Measurements from ENCODE around the gene CA5B.

CA5B gene

GRCh38 chrX:15815779-15816437, 77.8 kb downstream of the CA5B start:
- in situ Hi-C loops (cut with HindIII; ENCODE audit: low pct_ligation_motif_present, low sequenced_read_pairs) = no loop called here
- H3K4me3 ChIP-seq (ENCODE audit: low read depth, low read length) = no peak overlapping the region
- TF ChIP-seq, protein P1, sequence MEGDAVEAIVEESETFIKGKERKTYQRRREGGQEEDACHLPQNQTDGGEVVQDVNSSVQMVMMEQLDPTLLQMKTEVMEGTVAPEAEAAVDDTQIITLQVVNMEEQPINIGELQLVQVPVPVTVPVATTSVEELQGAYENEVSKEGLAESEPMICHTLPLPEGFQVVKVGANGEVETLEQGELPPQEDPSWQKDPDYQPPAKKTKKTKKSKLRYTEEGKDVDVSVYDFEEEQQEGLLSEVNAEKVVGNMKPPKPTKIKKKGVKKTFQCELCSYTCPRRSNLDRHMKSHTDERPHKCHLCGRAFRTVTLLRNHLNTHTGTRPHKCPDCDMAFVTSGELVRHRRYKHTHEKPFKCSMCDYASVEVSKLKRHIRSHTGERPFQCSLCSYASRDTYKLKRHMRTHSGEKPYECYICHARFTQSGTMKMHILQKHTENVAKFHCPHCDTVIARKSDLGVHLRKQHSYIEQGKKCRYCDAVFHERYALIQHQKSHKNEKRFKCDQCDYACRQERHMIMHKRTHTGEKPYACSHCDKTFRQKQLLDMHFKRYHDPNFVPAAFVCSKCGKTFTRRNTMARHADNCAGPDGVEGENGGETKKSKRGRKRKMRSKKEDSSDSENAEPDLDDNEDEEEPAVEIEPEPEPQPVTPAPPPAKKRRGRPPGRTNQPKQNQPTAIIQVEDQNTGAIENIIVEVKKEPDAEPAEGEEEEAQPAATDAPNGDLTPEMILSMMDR (IDR thresholded peaks at IDR 0.05; ENCODE audit: low read depth, low read length, missing control alignments) = peak; percentile 54
- DNase-seq = no peak
- H3K27ac ChIP-seq = no peak overlapping the region
- peaks cover 48% of the 10 kb centered on the region for H3K36me3 ChIP-seq (replicated peaks)
- H3K27me3 ChIP-seq (replicated peaks) = no peaks in the 10 kb centered on the region

DNA sequence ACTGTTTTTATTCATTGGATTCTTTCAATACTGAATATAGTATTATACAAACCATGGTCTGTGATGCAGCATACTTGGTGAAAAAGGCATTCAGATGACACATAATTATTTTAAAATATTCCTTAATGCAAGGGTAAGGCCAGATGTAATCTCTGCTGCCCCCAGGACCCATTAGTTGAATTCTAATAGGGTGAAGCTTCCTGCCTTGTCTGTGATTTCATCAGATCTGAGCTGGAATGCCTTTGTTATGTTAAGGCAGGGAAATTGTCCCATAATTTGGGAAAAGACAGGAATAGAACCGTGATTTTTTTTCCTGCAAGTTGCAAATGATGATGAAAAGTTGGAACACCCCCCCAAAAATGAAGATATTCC, 78.4 kb downstream of the CA5B start:
- Histone ChIP-seq H3K4me3 (ENCODE audit: low read depth, low read length) (no peak overlapping the region), H3K27ac (no peak overlapping the region), H3K27me3 (replicated peaks) (no peaks in the 10 kb centered on the region), H3K36me3 (replicated peaks) (peaks cover 48% of the 10 kb centered on the region)
- TF ChIP-seq, protein P1 (IDR thresholded peaks at IDR 0.05; ENCODE audit: low read depth, low read length, missing control alignments) = no peak
- in situ Hi-C loops (cut with HindIII; ENCODE audit: low pct_ligation_motif_present, low sequenced_read_pairs) = no loop called here
- no peak for DNase-seq

DNA sequence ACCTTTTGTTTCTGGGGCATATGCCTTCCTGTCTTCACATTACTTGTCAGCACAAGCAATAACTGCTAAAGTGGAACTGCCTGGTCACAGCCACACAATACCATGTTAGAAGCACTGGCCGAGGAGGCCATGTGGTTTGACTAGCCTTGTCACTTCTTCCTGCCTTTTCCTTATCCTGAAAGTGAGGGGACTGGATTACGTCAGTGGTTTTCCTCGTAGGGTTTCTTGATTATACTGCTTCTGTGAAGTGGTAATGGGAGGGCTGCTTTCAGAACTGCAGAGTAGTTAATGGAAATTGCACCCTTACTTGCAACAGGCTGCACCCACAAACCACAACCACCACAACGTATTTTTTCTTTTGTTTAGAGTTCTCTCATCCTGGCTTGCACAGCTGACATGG, 78.8 kb downstream of the CA5B start:
- TF ChIP-seq, protein P1 (IDR thresholded peaks at IDR 0.05; ENCODE audit: low read depth, low read length, missing control alignments) = no peak
- Histone ChIP-seq H3K36me3 (replicated peaks) (peaks cover 46% of the 10 kb centered on the region), H3K27me3 (replicated peaks) (no peaks in the 10 kb centered on the region), H3K4me3 (ENCODE audit: low read depth, low read length) (no peak overlapping the region), H3K27ac (no peak overlapping the region)
- no peak for DNase-seq
- in situ Hi-C loops (cut with HindIII; ENCODE audit: low pct_ligation_motif_present, low sequenced_read_pairs) = no loop called here

DNA sequence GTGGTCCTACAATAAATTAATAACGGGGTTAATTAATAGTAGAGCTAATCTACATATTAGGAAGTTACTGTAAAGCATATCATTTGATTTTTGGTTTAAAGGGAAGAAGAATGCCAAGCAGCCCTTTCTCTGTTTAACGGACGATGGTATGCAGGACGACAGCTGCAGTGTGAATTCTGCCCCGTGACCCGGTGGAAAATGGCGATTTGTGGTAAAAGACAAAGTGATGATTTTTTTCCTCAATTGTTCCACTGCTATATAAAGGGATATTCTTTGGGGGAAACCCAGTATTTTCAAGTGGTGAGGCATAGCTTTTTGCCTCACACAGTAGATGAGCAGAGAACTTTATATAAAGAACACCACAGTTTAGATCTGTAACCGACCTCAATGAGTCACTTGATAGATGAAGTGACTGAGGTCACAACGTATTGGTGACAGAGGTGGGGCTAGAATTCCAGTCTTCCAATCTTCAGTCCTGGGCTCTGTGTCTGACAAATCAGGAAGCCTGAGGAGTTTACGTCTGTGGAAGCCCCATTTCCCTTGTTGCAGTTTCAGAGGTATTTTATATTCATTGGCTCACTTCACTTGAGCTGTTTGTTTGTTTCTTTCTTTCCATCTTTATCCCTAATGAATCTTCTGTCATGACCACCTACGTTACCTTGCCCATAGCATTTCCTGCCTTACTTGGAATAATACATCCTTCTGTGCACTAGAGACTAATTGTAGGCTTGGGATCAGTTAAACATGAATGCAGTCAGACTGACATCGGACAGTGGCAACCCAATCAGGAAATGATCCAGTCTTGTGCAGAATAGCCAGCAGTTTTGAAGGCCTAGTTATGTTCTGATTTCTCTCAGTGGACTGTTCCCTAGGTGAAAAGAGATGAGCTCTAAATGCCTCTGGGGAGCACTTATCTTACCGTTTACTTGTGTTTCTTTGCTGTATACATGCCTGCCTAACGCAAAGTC, 82.3 kb downstream of the CA5B start:
- Histone ChIP-seq H3K27me3 (replicated peaks) (no peaks in the 10 kb centered on the region), H3K36me3 (replicated peaks) (peaks cover 40% of the 10 kb centered on the region), H3K27ac (no peak overlapping the region), H3K4me3 (ENCODE audit: low read depth, low read length) (no peak overlapping the region)
- DNase-seq = no peak
- TF ChIP-seq, protein P1 (IDR thresholded peaks at IDR 0.05; ENCODE audit: low read depth, low read length, missing control alignments) = no peak
- in situ Hi-C loops (cut with HindIII; ENCODE audit: low pct_ligation_motif_present, low sequenced_read_pairs) = no loop called here

GRCh38 chrX:15822922-15823321, 84.9 kb downstream of the CA5B start:
- no peak overlapping the region for H3K27ac ChIP-seq
- H3K4me3 ChIP-seq (ENCODE audit: low read depth, low read length) = no peak overlapping the region
- TF ChIP-seq, protein P1 (IDR thresholded peaks at IDR 0.05; ENCODE audit: low read depth, low read length, missing control alignments) = no peak
- no peaks in the 10 kb centered on the region for H3K27me3 ChIP-seq (replicated peaks)
- in situ Hi-C loops (cut with HindIII; ENCODE audit: low pct_ligation_motif_present, low sequenced_read_pairs) = no loop called here
- H3K36me3 ChIP-seq (replicated peaks) = peaks cover 29% of the 10 kb centered on the region
- DNase-seq = no peak

Data from brain microvascular endothelial cell (primary cell).